Activated T-cell treated with anti-CD3 and anti-CD28 coated beads, Interleukin-2, amount 50 U/mL, for 24 hours (primary cell): Measurements from ENCODE around the gene PSMA3.
A peak's percentile ranks its signal among the peaks of the same experiment; 100 is the strongest.

Experiments
- DNase-seq: peaks from one replicate; pipeline ENCODE4 v3.0.0-alpha.2; 2020
- H3K27ac Mint-ChIP-seq: 2 replicates; pipeline ENCODE4 v1.8.0; 2020; ENCODE audit warnings: mild to moderate bottlenecking, mixed read lengths
- H3K27me3 Mint-ChIP-seq: 2 replicates; pipeline ENCODE4 v1.8.0; 2020; ENCODE audit warnings: mixed read lengths
- H3K36me3 Mint-ChIP-seq: 2 replicates; pipeline ENCODE4 v1.8.0; 2020; ENCODE audit warnings: low read depth, mixed read lengths
- H3K4me1 Mint-ChIP-seq: 2 replicates; pipeline ENCODE4 v1.8.0; 2020; ENCODE audit warnings: low read depth, mixed read lengths
- H3K4me3 Mint-ChIP-seq: 2 replicates; pipeline ENCODE4 v1.8.0; 2020; ENCODE audit warnings: mild to moderate bottlenecking, moderate library complexity, mixed read lengths
- H3K9me3 Mint-ChIP-seq: 2 replicates; pipeline ENCODE4 v1.8.0; 2020; ENCODE audit warnings: mixed read lengths

The PSMA3 gene

DNA sequence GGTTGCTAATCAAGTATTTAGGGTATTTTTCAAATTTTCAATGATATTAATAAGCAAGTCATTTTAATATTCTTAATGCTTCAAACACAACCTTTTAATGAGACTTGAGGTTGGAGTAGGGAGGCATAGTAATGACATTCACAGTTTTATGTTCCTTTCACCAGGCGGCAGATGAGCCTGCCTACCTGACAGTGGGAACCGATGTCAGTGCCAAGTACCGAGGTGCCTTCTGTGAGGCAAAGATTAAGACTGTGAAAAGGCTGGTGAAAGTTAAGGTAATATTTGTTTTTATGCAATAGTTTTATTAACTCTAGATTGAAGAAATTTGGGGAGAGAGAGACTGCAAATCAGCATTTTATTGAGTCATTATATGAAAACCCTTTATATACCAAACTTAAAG lies 56.8 kb downstream of the PSMA3 start:
- peaks cover 36% of the 10 kb centered on the region for H3K4me1 Mint-ChIP-seq
- H3K4me3 Mint-ChIP-seq = no peak overlapping the region
- peaks cover 49% of the 10 kb centered on the region for H3K36me3 Mint-ChIP-seq
- H3K27ac Mint-ChIP-seq = no peak overlapping the region
- no peak for DNase-seq
- H3K9me3 Mint-ChIP-seq = no peaks in the 10 kb centered on the region
- H3K27me3 Mint-ChIP-seq = no peaks in the 10 kb centered on the region

DNA sequence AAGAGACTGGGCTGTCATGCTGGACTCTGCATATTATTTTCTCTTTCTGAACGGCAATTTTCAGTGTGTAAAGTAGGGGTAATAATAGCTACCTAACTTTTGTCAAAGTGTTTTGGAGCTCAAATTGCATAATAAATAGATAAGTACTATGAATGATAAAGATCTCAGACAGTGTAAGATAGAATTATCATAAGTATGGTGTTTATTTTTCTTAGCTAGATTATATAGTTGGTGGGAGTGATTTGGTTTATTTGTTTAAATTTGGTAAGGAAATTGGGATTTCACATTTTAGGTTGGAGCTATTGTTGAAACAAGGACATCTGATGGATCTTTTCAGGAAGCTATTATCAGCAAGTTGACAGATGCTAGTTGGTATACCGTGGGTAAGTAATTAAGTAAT lies 61.1 kb downstream of the PSMA3 start:
- H3K4me3 Mint-ChIP-seq = no peak overlapping the region
- no peaks in the 10 kb centered on the region for H3K27me3 Mint-ChIP-seq
- H3K36me3 Mint-ChIP-seq = peaks cover 67% of the 10 kb centered on the region
- H3K27ac Mint-ChIP-seq = peak overlapping the region; percentile 0
- H3K9me3 Mint-ChIP-seq = no peaks in the 10 kb centered on the region
- peaks cover 37% of the 10 kb centered on the region for H3K4me1 Mint-ChIP-seq
- no peak for DNase-seq

DNA sequence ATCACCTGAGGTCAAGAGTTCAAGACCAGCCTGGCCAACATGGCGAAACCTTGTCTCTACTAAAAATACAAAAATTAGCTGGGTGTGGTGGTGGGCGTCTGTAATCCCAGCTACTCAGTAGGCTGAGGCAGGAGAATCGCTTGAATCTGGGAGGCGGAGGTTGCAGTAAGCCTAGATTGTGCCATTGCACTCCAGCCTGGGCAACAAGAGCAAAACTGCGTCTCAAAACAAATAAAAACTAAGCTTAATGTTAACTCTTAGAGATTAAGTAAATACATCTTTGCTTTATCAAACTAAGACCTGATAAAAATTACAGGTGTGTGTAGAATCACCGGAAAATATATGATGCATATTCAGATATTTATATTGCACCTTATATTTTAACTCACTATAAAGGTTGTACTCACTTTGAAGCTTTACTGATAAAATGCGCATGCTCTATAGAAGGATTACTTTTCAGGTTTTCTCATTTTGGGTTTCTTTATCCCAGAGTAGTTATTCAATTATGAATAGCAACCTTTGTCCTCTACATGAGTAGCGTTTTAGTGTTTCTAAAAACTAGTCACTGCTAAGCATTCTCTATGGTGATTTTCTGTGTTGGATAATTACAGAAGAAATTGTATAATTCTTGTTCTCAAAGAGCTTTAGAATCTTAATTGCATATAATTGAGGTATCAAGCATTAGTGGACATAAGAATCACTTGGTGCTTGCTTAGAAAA lies 63.1 kb downstream of the PSMA3 start:
- DNase-seq = no peak
- no peak overlapping the region for H3K4me3 Mint-ChIP-seq
- H3K9me3 Mint-ChIP-seq = no peaks in the 10 kb centered on the region
- H3K36me3 Mint-ChIP-seq = peaks cover 64% of the 10 kb centered on the region
- peaks cover 32% of the 10 kb centered on the region for H3K4me1 Mint-ChIP-seq
- no peaks in the 10 kb centered on the region for H3K27me3 Mint-ChIP-seq
- peak overlapping the region; percentile 37 for H3K27ac Mint-ChIP-seq

DNA sequence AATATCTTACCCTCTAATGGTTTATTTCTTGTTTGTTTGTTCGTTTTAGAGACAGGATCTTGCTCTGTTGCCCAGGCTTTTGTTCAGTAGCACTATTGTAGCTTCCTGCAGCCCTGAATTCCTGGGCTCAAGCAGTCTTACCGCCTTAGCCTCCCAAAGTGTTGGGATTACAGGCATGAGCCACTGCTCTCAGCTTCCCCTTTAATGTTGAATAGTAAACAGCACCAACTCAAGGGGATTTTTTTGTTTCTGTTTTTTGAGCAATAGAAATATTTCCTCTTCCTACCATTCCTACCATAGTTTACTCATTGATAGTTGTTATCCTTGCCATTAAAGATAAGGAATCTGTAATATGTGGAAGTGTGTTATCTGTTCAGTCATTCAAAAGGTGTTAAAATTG lies 64.4 kb downstream of the PSMA3 start:
- no peak for DNase-seq
- H3K4me3 Mint-ChIP-seq = no peak overlapping the region
- peaks cover 26% of the 10 kb centered on the region for H3K4me1 Mint-ChIP-seq
- no peaks in the 10 kb centered on the region for H3K9me3 Mint-ChIP-seq
- H3K27me3 Mint-ChIP-seq = no peaks in the 10 kb centered on the region
- H3K27ac Mint-ChIP-seq = peak overlapping the region; percentile 45
- peaks cover 61% of the 10 kb centered on the region for H3K36me3 Mint-ChIP-seq

DNA sequence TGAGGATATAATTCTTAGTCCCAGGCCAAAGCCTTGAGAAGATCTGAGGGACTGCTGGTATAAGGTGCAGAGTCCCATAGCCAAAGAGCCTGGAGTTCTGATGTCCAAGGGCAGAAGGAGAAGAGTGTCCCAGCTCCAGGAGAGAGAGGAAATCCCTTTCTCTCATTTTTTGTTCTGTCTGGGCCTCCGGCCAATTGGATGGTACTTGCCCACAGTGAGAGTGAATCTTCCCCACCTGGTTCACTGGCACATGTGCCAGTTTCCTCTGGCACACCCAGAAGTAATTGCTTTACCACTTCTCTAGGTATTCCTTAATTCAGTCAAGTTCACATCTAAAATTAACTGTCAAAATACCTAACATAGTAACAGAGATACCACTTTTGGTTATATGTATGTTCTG lies 69.1 kb downstream of the PSMA3 start:
- H3K27ac Mint-ChIP-seq = peak overlapping the region; percentile 59
- H3K9me3 Mint-ChIP-seq = no peaks in the 10 kb centered on the region
- H3K27me3 Mint-ChIP-seq = no peaks in the 10 kb centered on the region
- peaks cover 13% of the 10 kb centered on the region for H3K4me1 Mint-ChIP-seq
- H3K4me3 Mint-ChIP-seq = no peak overlapping the region
- peaks cover 56% of the 10 kb centered on the region for H3K36me3 Mint-ChIP-seq
- no peak for DNase-seq

DNA sequence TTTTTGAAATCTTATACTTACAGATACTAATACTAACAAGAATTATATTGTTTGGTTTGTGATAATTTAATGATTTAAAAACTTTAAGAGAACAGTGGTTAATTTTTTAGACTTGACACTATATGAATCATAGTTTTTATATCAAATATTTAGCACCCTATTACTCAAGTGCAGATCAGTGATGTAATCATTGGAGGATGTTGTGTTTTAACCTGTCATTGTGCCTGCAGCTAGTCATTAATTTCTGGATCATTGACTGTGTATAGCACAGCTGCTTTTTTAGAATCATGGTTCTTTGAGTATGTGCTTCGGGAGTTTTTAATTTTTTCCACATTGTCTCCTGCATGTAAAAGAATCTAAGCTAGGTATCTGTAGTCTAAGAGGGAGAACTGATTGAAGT lies 71.0 kb downstream of the PSMA3 start:
- peak overlapping the region; percentile 66 for H3K27ac Mint-ChIP-seq
- H3K4me3 Mint-ChIP-seq = no peak overlapping the region
- no peak for DNase-seq
- no peaks in the 10 kb centered on the region for H3K27me3 Mint-ChIP-seq
- peaks cover 6% of the 10 kb centered on the region for H3K4me1 Mint-ChIP-seq
- peaks cover 51% of the 10 kb centered on the region for H3K36me3 Mint-ChIP-seq
- no peaks in the 10 kb centered on the region for H3K9me3 Mint-ChIP-seq
